Measurements from ENCODE around the gene FAM3C. TPM values are rescaled to one million over a fixed set of nuclear protein-coding genes. Genes with fewer than 3 reads are reported as not detected.
"Not testable (repeated sequence)": the region's sequence is repeated elsewhere in the genome, so short reads cannot be mapped to it uniquely, and the experiment has no call there.

The FAM3C gene
- total RNA-seq, 4 donors from 2014 or later, result 34.9 to 46.8 (median 41.0) TPM

DNA sequence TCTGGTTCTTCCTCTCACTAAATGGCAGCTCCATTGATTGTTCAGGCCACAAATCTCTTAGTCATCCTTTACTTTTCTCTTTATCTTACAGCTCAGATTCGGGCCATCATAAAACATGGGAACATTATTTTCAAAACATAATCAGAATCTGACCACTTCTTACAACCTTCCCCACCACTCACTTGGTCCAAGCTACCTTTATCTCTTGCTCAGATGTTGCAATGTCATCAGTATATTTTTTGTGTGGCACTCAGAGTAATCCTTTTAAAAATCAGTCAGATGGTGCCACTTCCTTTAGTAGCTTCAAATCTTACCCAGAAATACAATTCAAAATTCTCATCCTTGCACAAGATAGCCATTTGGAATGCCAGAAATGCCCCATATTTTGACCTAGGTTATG, 34.5 kb upstream of the FAM3C start:
- 87 to 96% methylated on average over 1 of the region's 1 CpG for WGBS, 2 donors
- TF ChIP-seq, protein P1, sequence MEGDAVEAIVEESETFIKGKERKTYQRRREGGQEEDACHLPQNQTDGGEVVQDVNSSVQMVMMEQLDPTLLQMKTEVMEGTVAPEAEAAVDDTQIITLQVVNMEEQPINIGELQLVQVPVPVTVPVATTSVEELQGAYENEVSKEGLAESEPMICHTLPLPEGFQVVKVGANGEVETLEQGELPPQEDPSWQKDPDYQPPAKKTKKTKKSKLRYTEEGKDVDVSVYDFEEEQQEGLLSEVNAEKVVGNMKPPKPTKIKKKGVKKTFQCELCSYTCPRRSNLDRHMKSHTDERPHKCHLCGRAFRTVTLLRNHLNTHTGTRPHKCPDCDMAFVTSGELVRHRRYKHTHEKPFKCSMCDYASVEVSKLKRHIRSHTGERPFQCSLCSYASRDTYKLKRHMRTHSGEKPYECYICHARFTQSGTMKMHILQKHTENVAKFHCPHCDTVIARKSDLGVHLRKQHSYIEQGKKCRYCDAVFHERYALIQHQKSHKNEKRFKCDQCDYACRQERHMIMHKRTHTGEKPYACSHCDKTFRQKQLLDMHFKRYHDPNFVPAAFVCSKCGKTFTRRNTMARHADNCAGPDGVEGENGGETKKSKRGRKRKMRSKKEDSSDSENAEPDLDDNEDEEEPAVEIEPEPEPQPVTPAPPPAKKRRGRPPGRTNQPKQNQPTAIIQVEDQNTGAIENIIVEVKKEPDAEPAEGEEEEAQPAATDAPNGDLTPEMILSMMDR (IDR thresholded peaks at IDR 0.05), result no peak
- no peak for TF ChIP-seq POLR2A (IDR thresholded peaks at IDR 0.05)
- intact Hi-C loops (cut with DNase I; ENCODE audit: low total_unique reads), result no loop called here
- DNase-seq (ENCODE audit: low spot score in 2 of 2), result no peak
- H3K4me3 ChIP-seq (ENCODE audit: low read depth, poor library complexity, severe bottlenecking), result no peak overlapping the region

DNA sequence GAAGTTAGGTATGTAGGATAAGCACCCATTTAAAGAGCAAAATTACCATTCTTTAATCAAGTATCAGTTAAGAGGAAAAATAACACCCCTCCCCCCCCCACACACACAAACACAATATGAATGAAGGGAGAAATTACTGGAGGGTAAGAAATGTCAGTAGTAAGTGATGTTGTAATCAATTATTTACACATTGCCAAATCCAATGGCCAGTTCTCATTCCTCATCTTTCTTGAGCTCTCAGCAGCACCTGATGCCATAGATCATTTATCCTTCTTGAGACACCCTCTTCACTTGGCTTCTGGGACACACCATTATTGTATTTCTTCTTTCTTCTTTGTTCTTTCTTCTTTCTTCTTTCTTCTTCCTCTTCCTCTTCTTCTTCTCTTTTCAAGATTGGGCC, 33.7 kb upstream of the FAM3C start:
- no peak overlapping the region for H3K4me3 ChIP-seq (ENCODE audit: low read depth, poor library complexity, severe bottlenecking)
- intact Hi-C loops (cut with DNase I; ENCODE audit: low total_unique reads), result no loop called here
- DNase-seq (ENCODE audit: low spot score in 2 of 2), result no peak
- no peak for TF ChIP-seq POLR2A (IDR thresholded peaks at IDR 0.05)
- TF ChIP-seq, protein P1 (IDR thresholded peaks at IDR 0.05), result no peak

DNA sequence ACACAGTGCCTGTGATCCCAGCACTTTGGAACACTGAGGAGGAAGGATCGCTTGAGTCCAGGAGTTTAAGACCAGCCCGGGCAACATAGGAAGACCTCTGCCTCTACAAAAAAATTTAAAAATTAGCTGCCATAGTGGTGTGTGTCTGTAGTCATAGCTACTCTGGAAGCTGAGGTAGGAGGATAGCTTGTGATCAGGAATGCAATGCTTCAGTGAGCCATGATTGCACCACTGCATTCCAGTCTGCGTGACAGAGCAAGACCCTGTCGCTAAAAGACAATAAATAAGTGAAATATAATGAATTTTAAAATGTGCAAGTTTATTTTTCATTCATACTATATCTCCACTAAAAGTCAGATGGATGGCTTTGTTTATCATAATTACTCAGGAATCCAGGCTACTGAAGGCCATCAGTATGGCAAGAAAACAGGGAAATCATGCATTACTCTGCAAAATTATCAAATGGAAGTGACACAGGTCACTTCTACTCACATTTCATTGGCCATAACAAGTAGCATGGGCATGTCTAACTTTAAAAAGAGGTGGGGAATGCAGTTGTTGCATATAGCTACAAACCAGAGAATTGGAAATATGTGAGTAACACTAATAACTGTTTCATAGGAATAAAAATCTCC, 32.9 kb upstream of the FAM3C start:
- no peak for DNase-seq (ENCODE audit: low spot score in 2 of 2)
- TF ChIP-seq POLR2A (IDR thresholded peaks at IDR 0.05), result no peak
- TF ChIP-seq, protein P1 (IDR thresholded peaks at IDR 0.05), result no peak
- intact Hi-C loops (cut with DNase I; ENCODE audit: low total_unique reads), result no loop called here
- no peak overlapping the region for H3K4me3 ChIP-seq (ENCODE audit: low read depth, poor library complexity, severe bottlenecking)
- 82 to 83% methylated on average over 4 of the region's 4 CpGs for WGBS, 2 donors

DNA sequence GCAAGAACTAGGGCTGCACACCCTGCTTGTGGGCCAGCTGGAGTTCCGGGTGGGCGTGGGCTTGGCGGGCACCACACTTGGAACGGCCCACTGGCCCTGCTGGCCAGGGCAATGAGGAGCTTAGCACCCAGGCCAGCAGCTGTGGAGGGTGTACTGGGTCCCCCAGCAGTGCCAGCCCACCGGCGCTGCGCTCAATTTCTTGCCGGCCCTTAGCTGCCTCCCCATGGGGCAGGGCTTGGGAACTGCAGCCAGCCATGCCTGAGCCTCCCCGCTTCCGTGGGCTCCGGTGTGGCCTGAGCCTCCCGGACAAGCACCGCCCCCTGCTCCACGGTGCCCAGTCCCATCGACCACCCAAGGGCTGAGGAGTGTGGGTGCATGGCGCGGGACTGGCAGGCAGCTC, 25.6 kb upstream of the FAM3C start:
- DNase-seq (ENCODE audit: low spot score in 2 of 2); H3K4me3 ChIP-seq (ENCODE audit: low read depth, poor library complexity, severe bottlenecking); intact Hi-C loops (cut with DNase I; ENCODE audit: low total_unique reads): not testable (repeated sequence)
- WGBS, 2 donors, result 90 to 97% methylated on average over 10 to 15 of the region's 17 CpGs

DNA sequence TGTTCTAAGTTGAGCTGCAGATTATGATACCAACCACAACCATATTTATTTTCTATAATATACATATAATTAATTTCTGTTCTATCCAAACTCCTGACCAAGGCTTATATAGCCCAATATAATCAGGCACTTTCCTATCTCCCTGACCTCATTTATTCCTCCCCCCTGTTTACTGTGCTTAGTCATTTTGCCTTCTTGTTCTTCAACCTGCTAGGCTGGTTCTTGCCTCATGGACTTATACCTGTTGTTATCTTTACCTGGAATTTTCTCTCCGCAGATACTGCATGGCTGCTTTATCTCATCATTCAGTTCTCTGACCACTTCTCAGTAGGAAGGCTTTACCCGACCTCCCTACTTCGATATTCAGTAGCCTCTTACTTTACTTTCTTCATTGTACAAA, 24.9 kb upstream of the FAM3C start:
- no peak for TF ChIP-seq POLR2A (IDR thresholded peaks at IDR 0.05)
- TF ChIP-seq, protein P1 (IDR thresholded peaks at IDR 0.05), result no peak
- no peak overlapping the region for H3K4me3 ChIP-seq (ENCODE audit: low read depth, poor library complexity, severe bottlenecking)
- DNase-seq (ENCODE audit: low spot score in 2 of 2), result no peak
- intact Hi-C loops (cut with DNase I; ENCODE audit: low total_unique reads), result no loop called here
- WGBS, 2 donors, result 63 to 66% methylated on average over 3 of the region's 3 CpGs

DNA sequence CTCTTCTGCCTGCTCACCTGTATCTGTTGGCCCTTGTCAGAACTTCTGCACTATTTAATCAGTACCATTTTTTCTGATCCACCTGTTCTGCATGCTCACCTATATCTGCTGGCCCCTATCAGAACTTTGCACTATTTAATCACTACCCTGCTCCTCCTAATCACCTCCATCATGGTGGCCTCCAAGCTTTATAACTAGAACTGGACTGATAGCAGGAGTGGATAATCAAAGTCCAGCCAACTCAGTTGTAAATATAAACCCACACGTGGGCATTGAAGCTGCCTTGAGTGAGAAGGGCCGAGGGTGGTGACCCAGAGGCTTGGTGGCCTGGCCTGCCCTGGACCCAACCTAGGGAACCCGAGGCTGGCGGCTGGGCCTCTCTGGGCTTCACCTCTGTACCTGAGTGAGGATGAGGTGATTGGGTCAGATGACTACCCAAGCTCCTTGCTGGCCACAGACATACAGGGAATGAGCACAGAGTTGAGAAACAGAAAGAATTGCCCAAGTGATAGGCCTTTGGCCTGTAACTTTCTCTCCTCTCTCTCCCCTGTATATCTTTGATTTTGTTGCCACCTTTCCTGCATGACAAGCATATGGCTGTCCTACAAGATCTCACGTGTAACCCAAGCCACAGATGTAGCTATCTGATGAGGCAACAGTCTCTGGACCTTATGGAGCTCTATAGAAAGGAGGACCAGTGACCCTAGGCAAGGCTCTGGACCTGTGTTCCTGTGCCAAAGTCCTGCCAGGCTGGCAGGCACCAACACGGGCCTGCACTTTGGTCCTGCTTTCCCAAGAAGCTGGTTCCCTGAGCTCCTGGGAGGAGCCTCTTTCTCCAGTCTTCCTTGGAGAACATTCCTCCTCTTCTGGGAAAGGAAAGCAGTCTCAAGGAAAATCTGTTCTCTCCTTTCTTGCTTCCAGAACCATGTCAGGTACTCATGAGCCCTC, 23.4 kb upstream of the FAM3C start:
- intact Hi-C loops (cut with DNase I; ENCODE audit: low total_unique reads), result no loop called here
- 66 to 76% methylated on average over 6 of the region's 6 CpGs for WGBS, 2 donors
- TF ChIP-seq POLR2A (IDR thresholded peaks at IDR 0.05), result no peak
- TF ChIP-seq, protein P1 (IDR thresholded peaks at IDR 0.05), result no peak
- H3K4me3 ChIP-seq (ENCODE audit: low read depth, poor library complexity, severe bottlenecking), result no peak overlapping the region
- DNase-seq (ENCODE audit: low spot score in 2 of 2), result no peak

Data from lower leg skin (tissue), 4 donors.